OCI-LY1 (cell line): ENCODE data around the gene INPP5B.
A peak's percentile ranks its signal among the peaks of the same experiment; 100 is the strongest.

Source experiments
- H2AFZ ChIP-seq: fragments of 200-600 bp; sonication (generic), shearing (Covaris generic); 2 replicates; pipeline ENCODE4 v1.6.0; 2014; ENCODE audit warnings: antibody characterized with exemption, mild to moderate bottlenecking, low read length
- H3F3A ChIP-seq: fragments of 200-600 bp; sonication (generic), shearing (Covaris generic); 2 replicates; pipeline ENCODE4 v1.6.0; 2014; ENCODE audit warnings: mild to moderate bottlenecking, antibody characterized with exemption, low read length, moderate library complexity; ENCODE audit not compliant: insufficient read depth
- H3K27ac ChIP-seq: fragments of 200-600 bp; sonication (generic); 2 replicates; pipeline ENCODE4 v1.5.1; 2014; ENCODE audit warnings: low read length, mixed run types, mild to moderate bottlenecking, low read depth; ENCODE audit not compliant: poor library complexity, severe bottlenecking
- H3K27me3 ChIP-seq: fragments of 200-600 bp; sonication (generic); 2 replicates; pipeline ENCODE4 v1.6.0; 2014; ENCODE audit warnings: antibody characterized with exemption, mild to moderate bottlenecking, low read length, moderate library complexity; ENCODE audit not compliant: insufficient read depth
- H3K36me3 ChIP-seq: fragments of 200-600 bp; sonication (generic); 2 replicates; pipeline ENCODE4 v1.6.1; 2014; ENCODE audit warnings: mild to moderate bottlenecking, antibody characterized with exemption, low read length, moderate library complexity, mixed read lengths; ENCODE audit not compliant: insufficient read depth
- H3K4me1 ChIP-seq: fragments of 200-600 bp; sonication (generic); 2 replicates; pipeline ENCODE4 v1.5.1; 2014; ENCODE audit warnings: mild to moderate bottlenecking, low read length, moderate library complexity; ENCODE audit not compliant: insufficient read depth, severe bottlenecking
- H3K4me2 ChIP-seq: fragments of 200-600 bp; sonication (generic), shearing (Covaris generic); 2 replicates; pipeline ENCODE4 v1.6.1; 2014; ENCODE audit warnings: low read length
- H3K4me3 ChIP-seq: fragments of 200-600 bp; sonication (generic); 2 replicates; pipeline ENCODE4 v1.5.1; 2014; ENCODE audit warnings: low read length, low read depth, mild to moderate bottlenecking, mixed read lengths; ENCODE audit not compliant: poor library complexity, severe bottlenecking
- H3K79me2 ChIP-seq: fragments of 200-600 bp; shearing (Covaris generic); 2 replicates; pipeline ENCODE4 v1.6.1; 2016; ENCODE audit warnings: mixed run types, low read length, mixed read lengths; ENCODE audit not compliant: insufficient read depth
- H3K9ac ChIP-seq: fragments of 200-600 bp; sonication (generic), shearing (Covaris generic); 2 replicates; pipeline ENCODE4 v1.6.1; 2014; ENCODE audit warnings: mild to moderate bottlenecking, low read length, mixed read lengths
- H3K9me2 ChIP-seq: fragments of 200-600 bp; sonication (generic), shearing (Covaris generic); 2 replicates; pipeline ENCODE4 v1.6.1; 2014; ENCODE audit warnings: low read depth, mild to moderate bottlenecking, low read length, mixed read lengths
- H3K9me3 ChIP-seq: fragments of 200-600 bp; shearing (Covaris generic); 2 replicates; pipeline ENCODE4 v1.6.1; 2014; ENCODE audit warnings: low read length, mixed read lengths
- H4K20me1 ChIP-seq: fragments of 200-600 bp; sonication (generic), shearing (Covaris generic); 2 replicates; pipeline ENCODE4 v1.6.0; 2016; ENCODE audit warnings: mild to moderate bottlenecking, low read length; ENCODE audit not compliant: insufficient read depth
- CTCF ChIP-seq: fragments of 200-600 bp; sonication (generic), shearing (Covaris generic); IDR thresholded peaks from 2 replicates; pipeline ENCODE4 v1.5.1; 2017; ENCODE audit warnings: mild to moderate bottlenecking, antibody characterized with exemption, low read length, moderate library complexity, mixed read lengths
- EZH2 ChIP-seq: fragments of 200-600 bp; sonication (generic), shearing (Covaris generic); IDR thresholded peaks from 2 replicates; pipeline ENCODE4 v1.8.0; 2017; ENCODE audit warnings: borderline replicate concordance, mixed run types, mild to moderate bottlenecking, antibody characterized with exemption, low read length, moderate library complexity, mixed read lengths

The INPP5B gene

GRCh38 chr1:37922767-37923550 is 23.9 kb downstream of the INPP5B start:
- Histone ChIP-seq H3K27ac (peak overlapping the region; percentile 95), H3K4me2 (peak overlapping the region; percentile 54), H3K4me3 (peak overlapping the region; percentile 9)

GRCh38 chr1:37919277-37919676 is 27.6 kb downstream of the INPP5B start:
- peaks cover 38% of the 10 kb centered on the region for H3K4me1 ChIP-seq
- H3K27ac ChIP-seq: no peak overlapping the region
- TF ChIP-seq EZH2 (no peak), CTCF (peak; percentile 72)

More at GRCh38 chr1:37922767-37923550, 23.9 kb downstream of the INPP5B start:
- H3F3A ChIP-seq: peaks cover 4% of the 10 kb centered on the region; the same call in 1 of the 2 replicates
- peak overlapping the region; percentile 31 for H3K9ac ChIP-seq
- no peaks in the 10 kb centered on the region for H3K9me2 ChIP-seq
- H3K27me3 ChIP-seq: no peaks in the 10 kb centered on the region
- TF ChIP-seq EZH2 (no peak), CTCF (peak; percentile 8; the same call in 1 of the 2 replicates)
- no peak overlapping the region for H2AFZ ChIP-seq
- no peaks in the 10 kb centered on the region for H4K20me1 ChIP-seq
- peaks cover 26% of the 10 kb centered on the region for H3K79me2 ChIP-seq
- H3K9me3 ChIP-seq: no peaks in the 10 kb centered on the region
- peaks cover 2% of the 10 kb centered on the region; the same call in 1 of the 2 replicates for H3K36me3 ChIP-seq
- H3K4me1 ChIP-seq: peaks cover 73% of the 10 kb centered on the region

GRCh38 chr1:37915476-37916093 is 31.3 kb downstream of the INPP5B start:
- Histone ChIP-seq H3K9me3 (peaks cover 7% of the 10 kb centered on the region), H3K4me1 (peaks cover 11% of the 10 kb centered on the region), H3K4me2 (no peak overlapping the region), H3K27ac (no peak overlapping the region), H2AFZ (no peak overlapping the region), H3K79me2 (peaks cover 19% of the 10 kb centered on the region), H3K4me3 (no peak overlapping the region), H3K27me3 (no peaks in the 10 kb centered on the region), H3F3A (no peaks in the 10 kb centered on the region), H4K20me1 (no peaks in the 10 kb centered on the region), H3K9ac (no peak overlapping the region), H3K9me2 (no peaks in the 10 kb centered on the region), H3K36me3 (peaks cover 45% of the 10 kb centered on the region)
- TF ChIP-seq EZH2 (no peak), CTCF (no peak)

More at GRCh38 chr1:37919277-37919676, 27.6 kb downstream of the INPP5B start:
- Histone ChIP-seq H3F3A (no peaks in the 10 kb centered on the region), H3K9me3 (no peaks in the 10 kb centered on the region), H3K9me2 (no peaks in the 10 kb centered on the region), H4K20me1 (no peaks in the 10 kb centered on the region), H3K79me2 (peaks cover 22% of the 10 kb centered on the region), H3K9ac (no peak overlapping the region), H3K4me3 (no peak overlapping the region), H3K27me3 (no peaks in the 10 kb centered on the region), H2AFZ (no peak overlapping the region), H3K36me3 (peaks cover 16% of the 10 kb centered on the region), H3K4me2 (no peak overlapping the region)
